COLO829 (cell line): Measurements from ENCODE around the gene ASCC1.
"Not testable (repeated sequence)": the region's sequence is repeated elsewhere in the genome, so short reads cannot be mapped to it uniquely, and the experiment has no call there.

Experiments
- DNase-seq: peaks from one replicate; pipeline ENCODE4 v3.0.0; 2012; ENCODE audit warnings: low spot score

The ASCC1 gene

GRCh38 chr10:72124989-72125388 is 91.1 kb downstream of the ASCC1 start:
- DNase-seq, result no peak

GRCh38 chr10:72124381-72124780 is 91.7 kb downstream of the ASCC1 start:
- no peak for DNase-seq

GRCh38 chr10:72123616-72124015 is 92.5 kb downstream of the ASCC1 start:
- DNase-seq, result peak; percentile 22

- DNase-seq, result no peak
Observed at GRCh38 chr10:72122221-72122620, 93.9 kb downstream of the ASCC1 start.

GRCh38 chr10:72121389-72121788 is 94.7 kb downstream of the ASCC1 start:
- no peak for DNase-seq

GRCh38 chr10:72116372-72116771 is 99.7 kb downstream of the ASCC1 start:
- DNase-seq, result no peak

GRCh38 chr10:72114706-72115450 is 101.2 kb downstream of the ASCC1 start:
- no peak for DNase-seq

- no peak for DNase-seq
Observed at GRCh38 chr10:72110673-72111401, 105.2 kb downstream of the ASCC1 start.

- DNase-seq, result no peak
Observed at GRCh38 chr10:72109636-72110157, 106.4 kb downstream of the ASCC1 start.

- no peak for DNase-seq
Observed at GRCh38 chr10:72108830-72109635, 107.0 kb downstream of the ASCC1 start.

- not testable (repeated sequence) for DNase-seq
Observed at GRCh38 chr10:72108004-72108370, 108.1 kb downstream of the ASCC1 start.

GRCh38 chr10:72107325-72108003 is 108.6 kb downstream of the ASCC1 start:
- no peak for DNase-seq

GRCh38 chr10:72106896-72107295 is 109.2 kb downstream of the ASCC1 start:
- no peak for DNase-seq

GRCh38 chr10:72106154-72106849 is 109.8 kb downstream of the ASCC1 start:
- peak; percentile 67 for DNase-seq

GRCh38 chr10:72105710-72106109 is 110.4 kb downstream of the ASCC1 start:
- no peak for DNase-seq

- no peak for DNase-seq
Observed at GRCh38 chr10:72105098-72105475, 111.0 kb downstream of the ASCC1 start.

- DNase-seq, result peak; percentile 48
Observed at GRCh38 chr10:72104472-72105097, 111.5 kb downstream of the ASCC1 start.

- DNase-seq, result no peak
Observed at GRCh38 chr10:72099600-72099921, 116.5 kb downstream of the ASCC1 start.

GRCh38 chr10:72098836-72099599 is 117.1 kb downstream of the ASCC1 start:
- no peak for DNase-seq

GRCh38 chr10:72098301-72098835 is 117.7 kb downstream of the ASCC1 start:
- no peak for DNase-seq
